GM13977 (cell line): ENCODE results near the gene ZNF592.

Source experiments
- DNase-seq: peaks from one replicate; pipeline ENCODE4 v3.0.0; 2012; ENCODE audit warnings: low spot score
- in situ Hi-C: fragments of 300-500 bp; cut with MboI; formaldehyde crosslinking; loops from one replicate; pipeline ENCODE4 v1.12.0; 2022; ENCODE audit warnings: low sequenced_read_pairs, low pct_unique_long_range_greater_than_20kb, mixed read lengths, inconsistent platforms; ENCODE audit not compliant: unreplicated experiment
- TF ChIP-seq, protein P1 (sequence below): IDR thresholded peaks from 2 replicates; pipeline ENCODE4 v1.5.1; 2012; ENCODE audit warnings: mild to moderate bottlenecking, control low read depth; ENCODE audit not compliant: insufficient read depth; ENCODE audit errors: extremely low read depth, missing control alignments

Gene ZNF592

GRCh38 chr15:84784262-84784661 is 35.9 kb downstream of the ZNF592 start:
- in situ Hi-C loops: no loop called here
- TF ChIP-seq, protein P1, sequence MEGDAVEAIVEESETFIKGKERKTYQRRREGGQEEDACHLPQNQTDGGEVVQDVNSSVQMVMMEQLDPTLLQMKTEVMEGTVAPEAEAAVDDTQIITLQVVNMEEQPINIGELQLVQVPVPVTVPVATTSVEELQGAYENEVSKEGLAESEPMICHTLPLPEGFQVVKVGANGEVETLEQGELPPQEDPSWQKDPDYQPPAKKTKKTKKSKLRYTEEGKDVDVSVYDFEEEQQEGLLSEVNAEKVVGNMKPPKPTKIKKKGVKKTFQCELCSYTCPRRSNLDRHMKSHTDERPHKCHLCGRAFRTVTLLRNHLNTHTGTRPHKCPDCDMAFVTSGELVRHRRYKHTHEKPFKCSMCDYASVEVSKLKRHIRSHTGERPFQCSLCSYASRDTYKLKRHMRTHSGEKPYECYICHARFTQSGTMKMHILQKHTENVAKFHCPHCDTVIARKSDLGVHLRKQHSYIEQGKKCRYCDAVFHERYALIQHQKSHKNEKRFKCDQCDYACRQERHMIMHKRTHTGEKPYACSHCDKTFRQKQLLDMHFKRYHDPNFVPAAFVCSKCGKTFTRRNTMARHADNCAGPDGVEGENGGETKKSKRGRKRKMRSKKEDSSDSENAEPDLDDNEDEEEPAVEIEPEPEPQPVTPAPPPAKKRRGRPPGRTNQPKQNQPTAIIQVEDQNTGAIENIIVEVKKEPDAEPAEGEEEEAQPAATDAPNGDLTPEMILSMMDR: no peak
- DNase-seq: no peak

DNA sequence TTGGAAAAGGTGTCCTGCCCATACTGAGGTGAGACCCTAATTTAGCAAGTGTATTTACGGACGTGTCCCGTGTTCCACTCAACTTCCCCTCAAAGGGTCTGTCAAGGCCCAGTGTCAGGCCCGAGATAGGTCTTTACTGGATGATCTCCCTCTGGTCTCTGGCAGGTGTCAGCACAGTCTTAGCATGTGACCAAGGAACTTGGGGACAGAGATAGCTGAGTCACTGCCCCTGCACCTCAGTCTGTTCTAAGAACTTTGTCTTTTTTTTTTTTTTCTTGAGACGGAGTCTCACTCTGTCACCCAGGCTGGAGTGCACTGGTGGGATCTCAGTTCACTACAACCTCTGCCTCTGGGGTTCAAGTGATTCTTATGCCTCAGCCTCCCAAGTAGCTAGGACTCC is 36.7 kb downstream of the ZNF592 start:
- no peak for DNase-seq
- TF ChIP-seq, protein P1: no peak
- in situ Hi-C loops: no loop called here

DNA sequence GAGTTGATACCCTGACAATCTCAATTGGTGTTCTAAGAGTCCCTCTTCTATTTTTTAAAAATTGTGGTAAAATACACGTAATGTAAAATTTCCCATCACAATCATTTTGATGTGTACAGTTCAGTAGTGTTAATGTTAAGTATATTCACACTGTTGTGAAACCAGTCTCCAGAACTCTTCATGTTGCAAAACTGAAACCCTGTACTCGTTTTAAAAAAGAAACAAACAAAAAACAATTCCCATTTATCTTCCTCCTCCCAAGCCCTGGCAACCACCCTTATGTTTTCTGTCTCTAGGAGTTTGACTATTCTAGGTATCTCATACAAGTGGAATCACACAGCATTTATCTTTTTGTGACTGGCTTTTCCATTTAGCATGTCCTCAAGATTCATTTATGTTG is 40.1 kb downstream of the ZNF592 start:
- no peak for DNase-seq
- in situ Hi-C loops: no loop called here

DNA sequence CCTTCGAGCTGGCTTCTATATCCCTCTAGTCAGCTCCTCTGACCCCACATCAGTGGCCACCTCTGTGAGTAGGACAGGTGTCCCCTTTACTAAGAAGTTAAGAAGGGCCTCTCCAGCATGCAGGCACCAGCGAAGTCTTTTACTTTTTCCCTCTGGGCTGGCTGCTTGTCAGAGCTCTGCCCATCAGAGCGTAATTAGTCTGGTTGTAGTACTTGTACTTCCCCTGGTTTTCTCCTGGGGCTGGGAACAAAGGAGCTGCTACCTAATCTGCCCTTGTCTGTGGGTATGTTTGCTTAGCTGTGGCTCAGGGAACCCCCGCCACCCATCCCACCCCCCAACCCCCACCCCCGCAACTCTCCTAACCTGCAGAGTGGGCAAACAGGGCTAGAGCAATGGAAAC is 41.4 kb downstream of the ZNF592 start:
- no peak for DNase-seq
- TF ChIP-seq, protein P1: no peak
- in situ Hi-C loops: no loop called here

More for the DNA sequence above, 40.1 kb downstream of the ZNF592 start:
- TF ChIP-seq, protein P1: no peak

DNA sequence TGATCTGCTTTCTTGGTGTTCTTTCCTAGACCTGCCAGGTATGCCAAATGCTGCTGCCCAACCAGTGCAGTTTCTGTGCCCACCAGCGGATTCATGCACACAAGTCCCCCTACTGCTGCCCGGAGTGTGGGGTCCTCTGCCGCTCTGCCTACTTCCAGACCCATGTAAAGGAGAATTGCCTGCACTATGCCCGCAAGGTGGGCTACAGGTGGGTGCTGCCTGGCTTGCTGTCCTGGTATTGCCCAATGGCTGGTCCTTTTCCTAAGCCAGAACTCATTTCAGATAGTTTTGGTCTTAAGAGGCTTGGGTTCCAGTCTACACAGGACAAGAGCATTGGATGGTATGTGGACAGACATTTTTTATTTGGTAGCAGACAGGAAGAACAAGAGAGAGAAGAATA is 42.3 kb downstream of the ZNF592 start:
- TF ChIP-seq, protein P1: no peak
- DNase-seq: no peak
- in situ Hi-C loops: no loop called here

GRCh38 chr15:84791763-84792162 is 43.4 kb downstream of the ZNF592 start:
- in situ Hi-C loops: no loop called here
- TF ChIP-seq, protein P1: no peak
- no peak for DNase-seq
